HCT116 (cell line): ENCODE data around the gene TSC1.

Experiments
- EGR1 ChIP-seq: IDR thresholded peaks from 2 replicates; pipeline ENCODE4 v1.6.1; 2012; ENCODE audit warnings: low read depth
- JUND ChIP-seq: IDR thresholded peaks from 2 replicates; pipeline ENCODE4 v1.6.1; 2012
- POLR2A ChIP-seq: IDR thresholded peaks from 2 replicates; pipeline ENCODE4 v1.7.0; 2011; ENCODE audit warnings: borderline replicate concordance; ENCODE audit not compliant: insufficient read depth, insufficient read length; ENCODE audit errors: extremely low read depth
- RAD21 ChIP-seq: IDR thresholded peaks from 2 replicates; pipeline ENCODE4 v1.6.1; 2012; ENCODE audit warnings: low read depth, mild to moderate bottlenecking
- TCF7L2 ChIP-seq: IDR thresholded peaks from 2 replicates; pipeline ENCODE4 v1.7.0; 2011; ENCODE audit warnings: borderline replicate concordance, inconsistent platforms; ENCODE audit not compliant: insufficient read depth, insufficient read length; ENCODE audit errors: extremely low read depth
- YY1 ChIP-seq: IDR thresholded peaks from 2 replicates; pipeline ENCODE4 v1.6.1; 2011; ENCODE audit warnings: low read length, low read depth, moderate library complexity, mild to moderate bottlenecking; ENCODE audit not compliant: insufficient replicate concordance; ENCODE audit errors: extremely low read depth
- TF ChIP-seq, protein P1 (sequence below), 3 experiments: fragments of 200-600 bp in 1 of 3; sonication (generic) in 1 of 3; IDR thresholded peaks in 2 of 3; conservative IDR thresholded peaks in 1 of 3; 2 replicates each; pipeline ENCODE4 v1.5.1; 2012 to 2017; ENCODE audit warnings: low read depth in 2 of 3, low read length in 2 of 3, antibody characterized with exemption in 1 of 3, borderline replicate concordance in 1 of 3, control low read depth in 1 of 3, mild to moderate bottlenecking in 1 of 3, mixed read lengths in 1 of 3, mixed run types in 1 of 3, moderate library complexity in 1 of 3; ENCODE audit not compliant: insufficient read depth in 1 of 3
- TF ChIP-seq, protein P2 (sequence below): IDR thresholded peaks from 2 replicates; pipeline ENCODE4 v1.6.1; 2012
- TF ChIP-seq, protein P3 (sequence below): IDR thresholded peaks from 2 replicates; pipeline ENCODE4 v1.6.1; 2012; ENCODE audit warnings: low read depth

DNA sequence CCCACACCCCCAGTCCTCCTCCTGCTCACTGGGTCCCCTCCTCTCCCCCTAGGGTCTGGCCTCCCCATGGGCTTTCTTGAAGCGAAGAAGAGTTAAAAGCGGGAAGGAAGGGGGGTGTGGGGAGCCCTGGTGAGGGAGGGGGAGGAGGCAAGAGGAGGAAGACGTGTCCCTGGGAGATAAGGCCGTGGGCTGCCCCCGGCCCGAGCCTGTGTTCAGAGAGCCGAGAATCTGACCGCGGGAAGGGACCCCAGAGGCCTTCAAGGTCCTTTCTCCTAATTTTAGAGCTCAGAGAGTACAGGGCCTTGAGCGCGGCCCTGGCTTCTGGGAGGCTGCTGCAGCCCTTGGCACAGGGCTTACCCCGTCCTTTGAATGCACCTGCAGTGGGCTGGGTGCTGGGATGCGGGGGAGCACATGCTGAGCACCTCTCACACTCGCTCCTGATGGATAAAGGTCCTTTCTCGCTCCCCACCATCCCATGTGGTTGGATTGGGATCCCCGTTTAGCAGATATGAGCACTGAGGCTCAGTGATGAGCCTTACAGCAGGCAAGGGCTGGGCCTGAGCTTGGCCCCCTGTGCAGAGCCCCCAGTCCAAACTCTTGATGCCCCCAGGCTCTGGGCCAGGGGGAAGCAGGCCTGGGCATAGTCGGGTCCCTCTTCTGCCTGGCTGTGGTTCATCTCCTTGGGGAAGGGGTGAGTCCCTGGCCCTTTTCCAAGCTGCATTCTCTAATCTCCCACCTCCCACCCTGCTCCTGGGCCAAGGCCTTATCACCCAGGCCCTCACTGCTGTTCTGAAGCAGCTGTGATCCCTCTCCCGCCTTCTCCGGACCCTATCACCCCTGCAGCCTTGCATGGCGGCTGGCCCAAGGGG is 40.0 kb upstream of the TSC1 start:
- TF ChIP-seq RAD21 (no peak), JUND (no peak), EGR1 (no peak), POLR2A (no peak), TCF7L2 (no peak), YY1 (no peak)
- TF ChIP-seq, protein P1, sequence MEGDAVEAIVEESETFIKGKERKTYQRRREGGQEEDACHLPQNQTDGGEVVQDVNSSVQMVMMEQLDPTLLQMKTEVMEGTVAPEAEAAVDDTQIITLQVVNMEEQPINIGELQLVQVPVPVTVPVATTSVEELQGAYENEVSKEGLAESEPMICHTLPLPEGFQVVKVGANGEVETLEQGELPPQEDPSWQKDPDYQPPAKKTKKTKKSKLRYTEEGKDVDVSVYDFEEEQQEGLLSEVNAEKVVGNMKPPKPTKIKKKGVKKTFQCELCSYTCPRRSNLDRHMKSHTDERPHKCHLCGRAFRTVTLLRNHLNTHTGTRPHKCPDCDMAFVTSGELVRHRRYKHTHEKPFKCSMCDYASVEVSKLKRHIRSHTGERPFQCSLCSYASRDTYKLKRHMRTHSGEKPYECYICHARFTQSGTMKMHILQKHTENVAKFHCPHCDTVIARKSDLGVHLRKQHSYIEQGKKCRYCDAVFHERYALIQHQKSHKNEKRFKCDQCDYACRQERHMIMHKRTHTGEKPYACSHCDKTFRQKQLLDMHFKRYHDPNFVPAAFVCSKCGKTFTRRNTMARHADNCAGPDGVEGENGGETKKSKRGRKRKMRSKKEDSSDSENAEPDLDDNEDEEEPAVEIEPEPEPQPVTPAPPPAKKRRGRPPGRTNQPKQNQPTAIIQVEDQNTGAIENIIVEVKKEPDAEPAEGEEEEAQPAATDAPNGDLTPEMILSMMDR (IDR thresholded peaks at IDR 0.05 in 2 of 3, conservative IDR thresholded peaks at IDR 0.05 in 1 of 3; ENCODE audit: borderline replicate concordance in 1 of 3, insufficient read depth in 1 of 3, low read depth in 2 of 3, low read length in 2 of 3), result no peak
- TF ChIP-seq, protein P2, sequence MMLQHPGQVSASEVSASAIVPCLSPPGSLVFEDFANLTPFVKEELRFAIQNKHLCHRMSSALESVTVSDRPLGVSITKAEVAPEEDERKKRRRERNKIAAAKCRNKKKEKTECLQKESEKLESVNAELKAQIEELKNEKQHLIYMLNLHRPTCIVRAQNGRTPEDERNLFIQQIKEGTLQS, result no peak
- TF ChIP-seq, protein P3, sequence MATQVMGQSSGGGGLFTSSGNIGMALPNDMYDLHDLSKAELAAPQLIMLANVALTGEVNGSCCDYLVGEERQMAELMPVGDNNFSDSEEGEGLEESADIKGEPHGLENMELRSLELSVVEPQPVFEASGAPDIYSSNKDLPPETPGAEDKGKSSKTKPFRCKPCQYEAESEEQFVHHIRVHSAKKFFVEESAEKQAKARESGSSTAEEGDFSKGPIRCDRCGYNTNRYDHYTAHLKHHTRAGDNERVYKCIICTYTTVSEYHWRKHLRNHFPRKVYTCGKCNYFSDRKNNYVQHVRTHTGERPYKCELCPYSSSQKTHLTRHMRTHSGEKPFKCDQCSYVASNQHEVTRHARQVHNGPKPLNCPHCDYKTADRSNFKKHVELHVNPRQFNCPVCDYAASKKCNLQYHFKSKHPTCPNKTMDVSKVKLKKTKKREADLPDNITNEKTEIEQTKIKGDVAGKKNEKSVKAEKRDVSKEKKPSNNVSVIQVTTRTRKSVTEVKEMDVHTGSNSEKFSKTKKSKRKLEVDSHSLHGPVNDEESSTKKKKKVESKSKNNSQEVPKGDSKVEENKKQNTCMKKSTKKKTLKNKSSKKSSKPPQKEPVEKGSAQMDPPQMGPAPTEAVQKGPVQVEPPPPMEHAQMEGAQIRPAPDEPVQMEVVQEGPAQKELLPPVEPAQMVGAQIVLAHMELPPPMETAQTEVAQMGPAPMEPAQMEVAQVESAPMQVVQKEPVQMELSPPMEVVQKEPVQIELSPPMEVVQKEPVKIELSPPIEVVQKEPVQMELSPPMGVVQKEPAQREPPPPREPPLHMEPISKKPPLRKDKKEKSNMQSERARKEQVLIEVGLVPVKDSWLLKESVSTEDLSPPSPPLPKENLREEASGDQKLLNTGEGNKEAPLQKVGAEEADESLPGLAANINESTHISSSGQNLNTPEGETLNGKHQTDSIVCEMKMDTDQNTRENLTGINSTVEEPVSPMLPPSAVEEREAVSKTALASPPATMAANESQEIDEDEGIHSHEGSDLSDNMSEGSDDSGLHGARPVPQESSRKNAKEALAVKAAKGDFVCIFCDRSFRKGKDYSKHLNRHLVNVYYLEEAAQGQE, result no peak
